Renal cortex interstitium (tissue), 11 donors: Measurements from ENCODE around the gene SYNJ2. TPM values are rescaled to one million over a fixed set of nuclear protein-coding genes. Genes with fewer than 3 reads are reported as not detected.

Experiments used
- DNase-seq, 11 donors: peaks; one replicate each; pipeline ENCODE4 v3.0.0-alpha.2; 2013; ENCODE audit warnings: low read depth in 9 of 11, low spot score in 4 of 11; ENCODE audit errors: extremely low read depth in 1 of 11
- polyA plus RNA-seq, 3 donors: library from polyadenylated mRNA; unstranded; fragments of 120-200 nt; gene quantifications; one replicate each; pipeline ENCODE4 v1.2.1, GENCODE V29; 2013; ENCODE audit not compliant: insufficient read length in 3 of 3

The SYNJ2 gene
- polyA plus RNA-seq, 3 donors, result 11.0 to 11.5 (median 11.4) TPM

DNA sequence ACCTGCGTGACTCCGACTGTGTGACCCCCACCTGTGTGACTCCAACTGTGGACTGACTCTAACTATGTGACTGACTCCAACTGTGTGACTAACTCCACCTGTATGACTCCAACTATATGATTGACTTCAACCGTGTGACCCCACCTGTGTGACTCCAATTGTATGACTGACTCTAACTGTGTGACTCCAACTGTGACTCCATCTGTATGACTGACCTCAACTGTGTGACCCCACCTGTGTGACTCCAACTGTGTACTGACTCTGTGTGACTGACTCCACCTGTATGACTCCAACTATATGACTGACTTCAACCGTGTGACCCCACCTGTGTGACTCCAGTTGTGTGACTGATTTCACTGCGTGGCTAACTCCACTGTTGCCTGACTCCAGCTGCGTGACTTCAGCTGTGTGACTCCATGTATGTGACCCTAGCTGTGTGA lies 38.6 kb downstream of the SYNJ2 start:
- no peak for DNase-seq

DNA sequence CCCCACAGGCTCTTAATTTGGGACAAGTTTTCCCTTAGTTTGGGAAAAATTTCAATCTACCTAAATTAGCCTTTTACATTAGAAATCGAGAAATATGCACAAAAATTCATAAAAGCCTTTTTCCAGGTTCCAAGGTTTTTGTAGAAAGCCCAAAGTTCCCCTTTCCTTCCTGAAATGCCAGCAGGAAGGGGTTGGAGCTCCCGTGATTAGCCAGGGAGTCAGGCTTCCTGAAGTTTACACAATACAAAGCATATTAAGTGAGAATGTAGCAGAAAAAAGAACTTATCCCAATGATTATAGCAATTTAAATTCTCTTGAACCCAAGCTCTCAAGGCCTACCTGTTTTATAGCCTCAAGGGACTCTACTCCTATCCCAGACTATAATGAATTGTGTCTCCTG lies 39.1 kb downstream of the SYNJ2 start:
- DNase-seq, result no peak

DNA sequence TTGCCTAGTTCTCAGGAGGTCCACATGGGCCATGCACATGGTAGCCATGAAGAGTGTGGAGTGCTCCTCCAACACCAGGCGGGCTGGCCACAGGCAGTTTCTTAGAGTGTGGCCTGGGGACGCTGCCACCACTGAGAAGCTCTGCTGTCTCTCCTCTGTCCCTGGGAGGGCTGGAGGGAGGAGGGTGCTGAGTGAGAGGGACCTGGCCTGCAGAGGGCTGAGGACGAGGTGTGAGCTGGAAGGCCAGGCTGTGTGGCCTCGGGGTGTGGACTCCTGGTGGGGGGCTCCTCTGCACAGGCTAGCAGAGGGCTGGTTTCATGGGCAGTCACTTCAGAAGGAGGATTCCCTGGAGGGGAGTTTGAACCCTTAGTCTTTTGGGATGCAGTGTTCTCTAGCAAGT lies 39.7 kb downstream of the SYNJ2 start:
- DNase-seq, result no peak

DNA sequence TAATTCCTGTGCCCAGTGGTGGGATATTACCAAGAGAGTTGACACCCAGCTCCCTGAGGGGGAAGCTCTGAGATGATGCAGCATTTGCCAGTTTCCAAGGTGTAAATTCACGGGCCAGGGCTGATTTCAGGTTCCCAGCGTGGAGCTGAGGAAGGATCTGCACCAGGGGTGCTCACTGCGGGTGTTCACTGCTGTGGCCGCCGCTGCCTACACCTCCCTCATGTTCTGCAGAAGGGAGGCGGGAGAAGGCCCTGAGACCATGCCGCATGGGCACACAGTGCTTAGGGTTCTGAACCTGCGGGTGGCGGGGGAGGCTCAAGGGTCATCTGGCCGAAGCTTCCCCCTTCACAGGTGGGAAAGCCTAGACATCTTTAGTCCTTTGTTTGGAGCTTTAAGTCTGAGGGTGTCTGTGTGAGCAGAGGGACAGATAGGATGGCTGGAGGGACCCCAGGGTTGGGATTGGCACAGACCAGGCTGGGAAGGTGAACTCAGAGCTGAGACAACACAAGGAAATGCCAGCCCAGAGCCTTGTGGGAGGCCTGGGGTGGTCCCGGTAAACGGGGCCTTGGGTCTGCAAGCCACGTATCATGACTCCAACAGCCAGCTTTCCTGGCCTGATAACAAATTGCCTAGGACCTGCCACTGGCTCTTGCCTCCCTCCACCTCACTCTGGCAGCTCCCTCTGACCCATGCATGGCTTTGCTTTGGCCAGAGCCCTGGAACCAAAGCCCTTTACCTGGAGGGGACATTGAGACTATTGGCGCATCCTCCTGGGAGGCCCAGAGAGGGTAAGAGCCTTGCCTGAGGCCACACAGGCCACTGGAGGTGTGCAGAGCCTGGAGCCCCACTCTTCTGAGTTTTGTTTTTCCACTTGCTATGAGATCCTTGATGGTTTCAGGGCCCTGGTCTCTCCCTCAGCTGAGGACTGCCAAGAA lies 40.4 kb downstream of the SYNJ2 start:
- no peak for DNase-seq

DNA sequence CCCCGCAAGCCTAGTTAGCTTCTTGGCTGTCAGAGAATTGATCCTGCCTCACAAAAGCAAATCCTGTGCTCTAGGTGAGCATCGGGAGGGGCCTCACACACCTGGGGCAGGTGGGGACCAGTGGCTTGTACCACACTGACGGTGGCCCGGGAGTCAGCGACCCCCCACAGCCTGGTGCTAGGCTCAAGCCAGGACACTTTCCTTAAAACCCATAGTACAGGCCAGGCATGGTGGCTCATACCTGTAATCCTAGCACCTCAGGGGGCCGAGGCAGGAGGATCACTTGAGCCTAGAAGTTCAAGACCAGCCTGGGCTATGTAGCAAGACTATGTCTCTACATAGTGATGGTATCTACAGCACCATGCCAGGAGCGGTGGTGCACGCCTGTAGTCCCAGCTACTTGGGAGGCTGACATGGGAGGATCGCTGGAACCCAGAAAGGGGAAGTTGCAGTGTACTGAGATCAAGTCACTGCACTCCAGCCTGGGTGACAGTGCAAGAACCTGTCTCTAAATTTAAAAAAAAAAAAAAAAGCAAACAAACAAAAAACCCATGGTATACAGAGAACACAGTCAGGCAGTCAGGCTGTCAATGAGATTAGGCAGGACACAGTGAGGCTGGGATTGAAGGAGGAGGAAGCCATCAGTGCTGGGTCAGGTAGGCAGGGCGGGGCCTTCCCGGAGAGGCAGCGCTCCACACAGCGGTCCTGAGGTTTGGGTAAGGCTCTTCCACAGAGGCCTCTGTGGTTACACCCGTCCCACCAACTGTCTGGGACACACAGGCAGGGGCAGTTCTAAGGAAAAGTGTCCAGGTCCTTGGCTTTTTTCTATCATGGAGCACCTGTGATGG lies 41.3 kb downstream of the SYNJ2 start:
- DNase-seq, result no peak

DNA sequence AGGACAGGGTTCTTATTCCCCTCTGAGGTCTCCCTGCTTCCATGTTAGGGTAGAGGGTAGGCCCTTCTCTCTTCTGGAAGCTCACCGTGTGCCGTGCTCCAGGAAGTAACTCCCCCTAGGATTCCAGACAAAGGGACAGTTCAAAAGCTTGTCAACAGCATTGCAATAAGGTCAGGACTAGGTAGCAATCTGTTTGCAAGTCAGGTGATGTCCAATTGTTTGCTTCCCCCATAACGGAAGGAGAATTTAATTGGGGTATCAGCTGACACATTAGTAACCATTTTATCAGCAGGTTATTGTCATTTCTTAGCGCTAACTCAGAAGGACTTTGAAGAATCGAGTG lies 41.9 kb downstream of the SYNJ2 start:
- no peak for DNase-seq

DNA sequence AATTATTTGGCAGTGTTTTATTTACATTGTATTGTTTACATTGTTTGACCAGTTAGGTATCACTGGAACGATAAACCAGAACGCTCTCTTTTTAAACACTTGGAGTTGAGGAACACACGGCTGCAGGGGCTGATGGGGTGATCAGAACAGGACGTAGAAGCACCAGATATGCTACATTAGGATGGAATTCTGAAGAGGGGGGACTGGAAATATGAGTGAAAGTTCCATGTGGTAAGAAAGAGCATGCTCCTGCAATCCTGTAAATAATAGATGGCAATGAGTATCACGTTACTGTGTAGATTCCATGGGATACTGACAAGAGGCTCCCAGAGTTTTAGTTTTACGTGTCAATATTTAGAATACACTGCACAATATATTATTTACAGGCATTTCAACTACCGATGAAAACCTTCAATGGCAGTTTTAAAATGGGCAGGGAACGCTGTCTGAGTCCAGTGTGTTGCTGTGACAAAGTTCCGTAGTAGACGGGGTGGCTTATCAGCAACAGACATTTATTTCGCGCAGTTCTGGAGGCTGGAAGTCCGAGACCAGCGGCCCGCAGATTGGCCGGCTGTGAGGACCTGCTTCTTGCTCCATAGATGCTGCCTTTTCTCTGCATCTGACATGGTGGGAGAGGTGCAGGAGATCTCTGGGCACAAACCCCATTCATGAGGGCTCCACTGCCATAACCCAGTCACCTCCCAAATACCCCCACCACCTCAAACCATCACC lies 43.1 kb downstream of the SYNJ2 start:
- no peak for DNase-seq

DNA sequence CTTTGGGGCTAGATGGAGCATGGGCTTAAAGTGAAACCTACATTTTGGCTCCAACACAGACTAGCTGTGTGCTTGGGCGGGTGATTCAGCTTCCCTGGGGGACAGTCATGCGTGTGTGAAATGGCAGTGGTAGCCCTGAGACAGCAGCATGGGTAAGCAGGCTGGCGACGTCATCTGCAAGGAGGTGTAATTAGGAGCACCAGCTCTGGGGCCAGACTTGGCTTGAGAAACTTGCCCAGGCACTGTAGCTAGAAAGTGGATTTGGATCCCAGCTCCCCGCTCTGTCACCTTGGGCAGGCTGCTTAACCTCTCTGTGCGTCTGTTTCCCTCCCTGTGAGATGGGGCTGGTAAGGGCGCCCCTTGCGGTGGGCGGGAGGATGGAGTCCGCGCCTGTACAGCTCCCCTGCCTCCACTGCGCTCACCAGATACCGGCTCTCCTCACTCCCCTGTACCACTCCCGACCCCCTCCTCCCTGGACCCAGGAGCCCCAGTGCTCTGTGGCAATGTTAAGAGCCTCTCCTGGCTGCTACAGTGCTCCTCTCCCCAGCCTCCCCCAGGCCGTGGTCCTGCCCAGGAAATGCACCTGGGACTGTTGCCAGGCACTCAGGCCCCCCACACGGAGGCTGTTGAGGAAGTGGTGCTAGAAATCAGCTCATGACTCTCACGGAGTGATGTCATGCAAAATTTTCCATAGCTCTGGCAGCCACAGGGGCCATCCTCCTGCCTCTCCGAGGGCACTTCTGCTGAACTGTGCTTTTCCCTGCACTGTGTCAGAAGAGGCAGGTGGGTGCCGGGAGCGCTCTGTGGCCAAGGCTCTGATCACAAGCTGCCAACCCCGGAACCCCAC lies 44.6 kb downstream of the SYNJ2 start:
- DNase-seq, result peak in 5 of 11 donors; percentile 48 to 78 (median 68)

DNA sequence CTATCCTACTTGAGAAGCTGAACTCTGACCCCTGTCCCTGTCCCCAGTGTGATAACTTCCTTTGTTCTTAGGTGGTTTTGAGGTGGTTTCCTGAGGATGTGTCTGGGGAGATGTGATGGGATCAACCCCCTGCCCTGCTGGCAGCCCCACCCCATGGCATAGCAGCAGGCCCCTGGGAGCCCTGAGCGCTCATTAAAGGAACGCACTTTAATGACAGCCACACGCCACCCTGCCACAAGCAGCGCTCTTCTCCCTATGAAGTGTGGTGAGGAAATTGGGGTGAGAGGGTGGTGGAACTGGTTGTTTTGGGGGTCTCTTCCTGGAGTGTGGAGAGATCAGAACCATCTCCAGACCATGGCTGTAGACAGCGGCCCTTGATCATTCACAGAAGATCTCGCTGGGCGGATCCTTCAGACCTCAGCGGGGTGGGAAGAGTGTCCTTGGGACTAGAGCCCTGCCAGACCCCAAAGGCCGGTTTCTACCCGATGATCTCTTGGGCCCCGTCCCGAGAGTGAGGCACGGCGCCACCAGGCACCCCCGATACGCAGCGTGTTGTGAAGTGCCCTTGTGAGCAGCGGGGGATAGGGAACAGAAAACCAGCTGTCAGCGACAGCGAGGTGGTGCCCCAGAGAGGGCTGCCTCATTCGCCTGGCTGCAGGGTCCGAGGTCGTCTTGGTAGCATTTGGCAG lies 45.4 kb downstream of the SYNJ2 start:
- DNase-seq, result no peak

DNA sequence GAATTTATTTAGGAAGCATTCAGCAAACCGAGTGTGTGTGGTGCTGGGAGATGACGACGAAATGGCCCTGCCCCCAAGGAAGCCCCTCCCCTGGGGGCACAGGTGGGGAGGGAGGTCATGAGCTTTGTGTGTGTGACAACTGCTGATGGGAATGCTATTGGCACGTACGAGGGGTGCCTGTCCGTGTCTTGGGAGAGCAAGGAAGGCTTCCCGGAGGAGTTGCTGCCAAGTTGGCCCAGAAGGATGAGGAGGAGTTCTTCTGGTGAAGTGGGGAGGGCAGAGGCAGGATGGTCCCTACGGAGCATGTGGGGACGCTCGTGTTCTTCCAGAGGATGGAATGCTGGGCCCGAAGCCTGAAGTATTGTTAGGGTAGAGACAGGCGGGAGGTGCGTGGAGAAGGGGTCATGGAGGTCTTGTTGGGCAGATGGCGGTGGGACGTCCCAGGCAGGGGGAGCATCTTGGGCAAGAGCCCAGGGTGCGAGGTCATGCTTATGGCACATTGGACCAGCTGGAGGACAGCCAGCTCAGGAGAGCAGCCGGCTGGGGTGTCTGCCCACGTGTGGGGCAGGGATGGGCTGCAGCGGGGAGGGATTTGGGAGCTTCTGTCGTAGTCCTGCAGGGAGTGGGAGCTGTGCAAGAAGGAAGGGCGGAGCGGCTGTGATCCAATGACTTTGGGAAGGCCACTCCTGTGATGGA lies 46.1 kb downstream of the SYNJ2 start:
- no peak for DNase-seq

DNA sequence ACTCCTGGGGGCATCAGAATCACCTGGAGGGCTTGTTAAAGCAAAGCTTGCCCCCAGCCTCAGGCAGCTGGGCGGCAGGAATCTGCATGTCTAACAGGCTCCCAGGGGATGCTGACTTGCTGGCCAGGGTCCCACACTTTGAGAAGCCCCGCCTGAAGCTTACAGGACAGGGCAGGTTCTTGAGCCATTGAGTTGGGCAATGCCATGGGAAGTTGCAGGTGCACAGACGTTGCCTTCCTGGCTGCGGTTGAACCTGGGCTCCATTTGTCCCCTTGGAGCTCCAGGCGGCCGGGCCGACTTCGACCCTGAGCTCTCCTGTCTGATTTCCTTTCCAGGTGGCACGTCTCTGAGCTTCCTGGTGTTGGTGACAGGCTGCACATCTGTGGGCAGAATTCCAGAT lies 46.8 kb downstream of the SYNJ2 start:
- no peak for DNase-seq

DNA sequence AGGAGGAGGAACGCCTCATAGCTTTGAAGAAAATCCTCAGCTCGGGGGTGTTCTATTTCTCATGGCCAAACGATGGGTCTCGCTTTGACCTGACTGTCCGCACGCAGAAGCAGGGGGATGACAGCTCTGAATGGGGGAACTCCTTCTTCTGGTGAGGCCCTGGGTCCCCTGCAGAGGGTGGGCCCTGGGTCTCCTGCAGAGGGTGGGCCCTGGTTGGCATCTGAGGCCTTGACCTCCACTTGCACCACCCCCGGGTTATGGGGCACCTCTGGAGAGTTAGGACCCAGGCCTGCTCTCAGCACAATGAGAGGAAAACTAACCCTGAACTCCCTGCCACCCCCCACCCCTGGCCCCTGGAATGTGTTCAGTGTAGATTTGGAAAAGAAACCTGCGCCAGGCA lies 47.2 kb downstream of the SYNJ2 start:
- DNase-seq, result no peak

DNA sequence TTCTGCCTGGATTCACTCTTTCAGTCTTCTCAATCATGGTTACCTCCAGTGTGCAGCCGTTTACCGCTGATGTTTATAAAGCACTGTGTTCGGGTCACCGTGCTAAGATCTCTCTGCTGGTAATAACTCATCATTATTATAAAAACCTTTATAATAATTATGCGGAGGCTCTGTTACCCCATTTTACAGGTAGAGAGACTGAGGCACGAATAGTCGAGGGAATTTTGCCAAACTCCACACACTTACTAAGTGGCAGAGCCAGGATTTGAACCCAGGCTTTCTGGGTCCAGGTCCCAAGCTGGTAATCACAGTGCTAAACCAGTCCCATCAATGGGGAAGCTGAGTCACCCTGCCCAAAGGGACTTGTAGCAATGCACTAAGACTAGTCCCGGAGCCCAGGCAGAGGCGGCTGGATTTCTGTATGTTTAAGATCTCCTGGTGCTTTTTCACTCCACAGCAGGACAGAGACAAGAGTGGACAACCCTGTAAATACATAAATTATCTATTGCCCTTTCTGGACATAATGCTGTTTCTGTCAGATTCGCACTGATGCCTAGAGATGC lies 48.1 kb downstream of the SYNJ2 start:
- DNase-seq, result no peak

DNA sequence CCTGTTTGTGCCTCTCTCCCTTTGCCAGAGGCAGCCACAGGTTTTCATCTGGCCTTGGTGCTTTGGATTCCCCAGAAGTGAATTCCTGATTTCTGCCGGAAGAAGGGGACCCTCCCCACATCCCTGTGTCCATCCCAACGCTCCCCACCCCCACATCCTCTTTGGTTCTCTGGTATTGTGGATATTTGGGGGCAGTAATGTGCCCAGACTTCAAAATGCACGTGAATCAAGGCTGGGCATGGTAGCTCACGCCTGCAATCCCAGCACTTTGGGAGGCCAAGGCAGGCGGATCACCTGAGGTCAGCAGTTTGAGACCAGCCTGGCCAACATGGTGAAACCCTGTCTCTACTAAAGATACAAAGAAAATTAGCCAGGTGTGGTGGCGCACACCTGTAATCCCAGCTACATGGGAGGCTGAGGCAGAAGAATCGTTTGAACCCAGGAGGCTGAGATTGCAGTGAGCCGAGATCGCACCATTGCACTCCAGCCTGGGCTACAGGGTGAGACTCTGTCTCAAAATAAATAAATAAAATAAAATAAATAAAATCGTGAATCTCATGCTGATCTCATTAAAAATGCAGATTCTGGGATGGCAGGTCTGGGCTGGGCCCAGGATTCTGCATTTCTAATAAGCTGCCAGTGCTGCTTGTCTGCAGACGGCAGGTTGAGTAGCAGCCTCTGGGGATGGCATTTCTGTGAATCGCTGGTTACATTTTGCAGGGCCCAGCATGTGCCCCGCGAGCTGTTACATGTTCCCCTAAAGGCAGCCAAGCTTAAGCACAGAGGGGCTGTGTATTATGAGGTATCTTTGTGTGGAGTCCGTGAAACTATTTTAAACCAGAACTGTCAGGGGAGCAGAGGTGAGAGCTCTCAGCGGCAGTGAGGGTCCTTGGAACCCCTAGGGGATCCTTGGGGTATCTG lies 49.0 kb downstream of the SYNJ2 start:
- no peak for DNase-seq

DNA sequence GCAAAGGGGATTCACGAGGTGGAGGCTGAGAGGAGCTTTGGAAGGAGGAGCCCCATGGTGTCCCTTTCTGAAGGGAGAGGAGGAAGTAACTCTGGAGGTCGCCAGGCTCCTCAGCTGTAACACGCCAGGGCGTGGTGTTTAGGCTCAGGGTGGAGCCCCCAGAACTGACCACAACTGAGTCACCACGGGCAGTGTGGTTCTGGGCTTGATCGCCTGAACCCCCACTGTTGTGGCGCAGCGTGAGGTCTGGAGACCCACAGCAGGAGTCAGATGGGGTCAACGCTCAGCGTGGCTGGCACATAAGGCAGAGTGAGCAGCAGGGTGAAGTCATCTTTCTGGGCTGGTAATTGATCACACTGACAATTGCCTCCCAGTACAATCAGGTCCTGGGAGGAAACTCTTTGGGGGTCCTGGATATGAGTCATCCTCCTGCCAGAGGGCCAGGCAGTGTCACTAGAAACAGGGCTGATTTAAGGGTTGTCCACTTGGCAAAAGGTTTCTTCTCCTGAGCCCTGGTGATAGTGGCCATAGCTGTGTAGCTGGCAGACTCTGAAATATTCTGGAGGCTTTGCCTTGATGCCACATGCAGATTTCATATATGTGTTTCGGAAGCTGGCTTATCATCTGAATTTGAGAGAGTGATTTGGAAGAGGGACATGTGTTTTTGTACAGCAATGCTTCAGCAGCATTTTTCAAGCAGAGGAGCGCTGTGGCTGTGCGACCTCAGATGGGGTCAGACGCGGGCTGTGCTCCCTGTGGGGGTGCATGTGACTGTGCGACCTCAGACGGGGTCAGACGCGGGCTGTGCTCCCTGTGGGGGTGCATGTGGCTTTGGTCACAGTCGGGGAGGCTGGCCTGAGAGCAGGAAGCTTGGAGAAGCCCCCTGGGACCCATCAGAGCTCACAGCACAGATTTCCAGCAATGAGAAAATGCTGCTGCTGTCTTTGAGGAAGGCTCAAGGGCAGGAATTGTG lies 50.0 kb downstream of the SYNJ2 start:
- DNase-seq, result peak in 7 of 11 donors; percentile 41 to 70 (median 53)
